HG03354 (cell line): Measurements from ENCODE around the gene BLOC1S1.

Experiments
- ATAC-seq: cut with Tn5 transposase; IDR thresholded peaks from one replicate; pipeline ENCODE4 v1.9.1; 2021; ENCODE audit warnings: mild to moderate bottlenecking; ENCODE audit not compliant: unreplicated experiment, poor library complexity, severe bottlenecking

The BLOC1S1 gene

DNA sequence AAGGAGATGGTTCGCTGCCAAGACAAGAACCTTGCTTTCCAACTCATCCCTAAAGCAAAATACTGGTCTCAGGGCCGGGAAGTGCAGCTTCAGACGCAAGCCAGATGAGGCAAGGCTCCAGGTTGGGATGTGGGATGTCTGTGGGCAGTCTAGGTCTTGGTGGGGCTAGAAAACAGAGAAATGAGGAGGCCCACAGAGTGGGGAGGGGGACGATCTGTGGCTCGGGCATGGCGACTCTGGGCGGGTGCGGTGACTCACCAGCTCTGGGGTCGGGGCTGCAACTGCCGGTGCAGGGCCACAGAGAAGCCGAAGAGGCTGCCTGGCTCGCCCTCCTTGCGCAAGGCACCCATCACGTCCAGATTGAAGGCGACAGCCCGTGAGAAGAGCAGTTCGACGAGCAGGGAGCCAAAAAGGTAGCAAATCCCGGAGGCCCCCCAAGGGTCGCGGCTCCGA, 8.6 kb upstream of the BLOC1S1 start:
- ATAC-seq = no peak

DNA sequence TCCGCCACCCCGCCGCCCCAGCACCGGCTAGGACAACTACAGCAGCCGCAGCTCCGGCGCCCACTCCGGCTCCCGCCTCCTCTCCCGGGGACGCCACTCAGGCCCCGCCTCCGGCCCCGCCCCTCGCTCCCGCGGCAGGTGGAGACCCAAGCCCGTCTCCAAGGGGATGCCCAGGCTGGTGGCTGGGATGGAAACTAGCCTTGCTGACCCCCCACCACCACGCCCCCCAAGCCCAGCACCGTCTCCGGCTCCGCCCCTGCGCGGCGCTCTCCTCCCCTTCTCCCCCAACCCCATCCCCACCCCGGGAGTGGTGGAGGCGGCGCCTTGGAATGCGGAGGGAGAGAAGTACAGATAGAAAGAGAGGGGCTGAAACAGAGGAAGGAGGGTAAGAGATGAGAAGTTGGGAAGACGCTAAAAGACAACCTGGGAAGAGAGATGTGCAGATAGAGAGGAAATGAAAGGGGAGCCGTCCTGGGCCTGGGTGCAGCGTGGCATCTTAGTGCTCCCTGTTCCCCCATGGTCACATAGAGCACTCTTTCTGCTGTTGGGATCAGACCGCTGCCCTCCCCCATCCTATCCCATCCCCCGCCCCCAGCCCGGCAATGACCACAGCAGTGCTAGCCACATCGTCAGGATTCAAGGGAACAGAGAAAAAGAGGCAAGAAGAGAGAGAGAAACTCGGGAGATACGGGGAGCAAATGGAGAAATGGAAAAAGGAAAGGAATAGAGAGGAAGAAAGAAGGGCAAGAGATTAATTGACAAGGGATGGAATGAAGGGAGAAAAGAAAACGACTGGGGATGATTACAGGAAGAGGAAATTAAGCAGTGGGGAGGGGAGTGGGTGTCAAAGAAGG, 7.8 kb upstream of the BLOC1S1 start, which contains the start of gene ITGA7:
TSS of gene ITGA7 (minus strand) at position 64 of the 854 bp plus-strand sequence. CDS start 222 bp downstream, outside the sequence.
- ATAC-seq = peak; percentile 57

DNA sequence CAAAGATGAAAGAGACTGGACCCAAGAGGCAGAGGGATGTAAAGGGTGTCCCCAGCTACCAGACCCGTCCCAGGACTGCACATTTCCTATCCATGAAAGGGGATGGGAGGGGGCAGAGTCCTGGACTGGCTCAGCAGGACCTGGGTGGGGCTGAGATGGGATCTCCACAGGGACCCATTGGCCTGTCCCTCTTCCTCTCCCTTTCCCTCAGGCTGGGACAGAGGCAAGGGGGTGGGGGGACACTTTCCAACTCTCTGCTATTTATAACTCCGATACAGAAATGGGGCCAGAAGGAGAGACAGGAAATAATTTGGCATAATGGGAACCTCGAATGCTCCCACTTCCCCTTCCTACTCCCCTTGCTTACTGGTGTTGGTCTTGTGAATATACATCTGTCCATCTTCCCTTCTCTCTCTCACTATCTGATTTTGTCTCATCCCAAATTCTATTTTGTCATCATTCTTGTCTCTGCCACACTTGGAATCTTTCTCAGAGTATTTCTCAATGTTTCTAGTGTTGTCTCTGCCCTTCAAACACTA, 7.1 kb upstream of the BLOC1S1 start:
- ATAC-seq = no peak

DNA sequence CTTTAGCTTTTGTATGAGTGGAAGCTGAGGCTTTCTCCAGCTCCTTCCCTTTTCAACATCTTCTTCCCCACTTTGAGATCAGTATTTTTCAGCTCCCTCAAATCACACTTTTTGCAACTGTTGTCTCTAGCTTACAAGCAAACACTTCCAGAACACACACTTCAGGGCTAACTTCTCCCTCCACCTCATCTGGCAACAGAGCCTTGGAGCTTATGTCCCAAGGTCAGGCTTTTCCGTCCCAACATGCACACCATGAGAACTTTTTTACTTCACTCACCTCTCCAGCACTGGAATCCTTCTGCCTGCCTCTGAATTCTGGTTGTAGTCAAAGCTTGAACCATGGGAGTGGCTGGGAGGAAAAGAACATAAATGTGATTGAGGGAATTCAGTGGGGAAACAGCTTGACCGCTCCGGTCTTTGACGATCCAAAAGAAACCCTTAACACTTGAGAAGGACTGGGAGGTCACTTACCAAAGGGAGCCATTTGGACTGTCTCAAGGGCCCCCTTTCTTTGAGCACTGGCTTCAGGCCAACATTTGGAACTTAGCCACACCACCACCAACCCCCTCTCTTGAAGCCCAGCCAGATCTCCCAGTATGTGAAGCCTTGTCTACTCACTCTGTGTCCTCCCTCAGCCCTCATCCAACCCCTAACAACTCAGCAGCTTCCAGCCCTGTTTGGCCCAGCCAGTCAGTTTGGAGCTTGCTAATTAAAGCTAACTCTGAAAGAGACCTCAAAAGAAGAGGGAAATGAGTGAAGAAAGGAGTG, 3.9 kb upstream of the BLOC1S1 start:
- ATAC-seq = no peak

DNA sequence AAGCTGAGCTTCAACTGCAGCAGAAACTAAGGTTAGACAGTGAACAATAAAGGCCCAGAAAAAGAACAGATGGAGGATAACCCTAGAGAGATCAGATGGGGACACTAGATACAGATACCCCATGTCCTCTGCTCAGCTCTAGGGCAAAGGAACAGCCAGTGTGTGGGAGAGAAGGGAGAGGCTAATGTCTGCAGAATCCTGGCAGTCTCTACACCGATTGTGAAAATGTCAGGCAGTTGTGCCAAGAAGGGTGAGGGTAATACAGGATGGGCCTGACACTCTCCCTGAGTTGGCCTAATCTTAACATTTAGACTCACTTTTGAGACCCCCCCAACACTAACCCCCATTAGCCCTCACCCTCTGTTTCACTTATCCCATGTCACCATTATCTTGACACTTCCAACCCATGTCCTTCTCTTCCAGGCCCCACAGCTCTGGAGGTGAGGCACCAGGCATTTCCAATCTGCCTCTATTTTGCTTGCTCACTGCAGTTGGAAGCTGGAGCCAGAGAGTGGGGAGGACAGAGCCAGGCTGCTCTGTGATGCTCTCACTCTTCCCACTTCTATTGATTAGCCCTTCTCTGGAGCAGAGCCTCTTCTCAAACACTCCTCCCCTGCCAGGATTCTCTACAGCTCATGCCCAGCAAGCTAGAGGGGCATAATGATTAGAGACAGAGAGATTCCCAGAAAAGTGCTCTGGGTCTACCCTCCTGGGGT, 3.0 kb upstream of the BLOC1S1 start:
- no peak for ATAC-seq

DNA sequence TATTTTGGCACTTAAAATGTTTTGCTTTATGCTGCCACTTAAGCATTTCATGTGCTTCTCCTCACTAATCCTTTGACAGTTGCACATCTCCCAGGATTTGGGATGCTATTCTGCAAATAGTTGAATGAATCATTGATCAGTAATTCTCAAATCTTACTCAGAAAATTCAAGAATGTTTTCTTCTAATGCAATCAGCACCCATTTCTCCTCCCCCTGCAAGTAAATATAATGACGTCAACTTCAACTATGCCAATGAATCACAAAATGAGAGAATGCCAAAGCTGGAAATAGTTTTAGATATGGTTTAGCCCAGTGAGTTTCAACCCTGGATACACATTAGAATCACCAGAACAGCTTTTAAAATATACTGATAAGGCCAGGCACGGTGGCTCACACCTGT, 2.1 kb upstream of the BLOC1S1 start:
- no peak for ATAC-seq

DNA sequence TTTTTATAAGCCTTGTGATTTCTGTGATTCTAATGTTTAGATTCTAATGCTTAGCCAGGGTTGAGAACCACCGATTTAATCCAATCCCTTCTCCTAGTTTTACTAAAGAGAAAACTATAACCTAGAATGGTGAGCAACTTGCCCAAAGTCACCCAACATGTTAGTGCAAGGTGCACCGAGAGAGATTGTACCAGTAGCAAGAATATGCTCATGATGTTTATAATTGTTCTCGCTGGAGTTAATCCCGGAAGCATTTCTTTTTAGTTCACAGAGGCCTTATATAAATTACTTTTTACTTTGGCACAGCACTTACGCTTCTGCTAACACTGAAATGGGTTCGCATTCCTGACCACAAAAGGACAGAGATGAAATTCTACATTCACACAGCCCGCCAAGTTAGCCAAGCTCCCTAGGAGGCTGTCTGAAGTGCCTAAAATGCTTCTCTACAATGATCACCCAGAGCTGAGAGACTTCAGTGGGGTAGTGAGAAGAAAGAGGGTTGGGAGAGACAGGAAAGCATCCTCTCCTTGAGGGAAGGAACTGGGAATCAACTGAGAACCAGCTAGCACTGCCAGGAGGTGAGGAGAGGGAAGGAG, 579 bp upstream of the BLOC1S1 start:
- peak; percentile 4 for ATAC-seq

DNA sequence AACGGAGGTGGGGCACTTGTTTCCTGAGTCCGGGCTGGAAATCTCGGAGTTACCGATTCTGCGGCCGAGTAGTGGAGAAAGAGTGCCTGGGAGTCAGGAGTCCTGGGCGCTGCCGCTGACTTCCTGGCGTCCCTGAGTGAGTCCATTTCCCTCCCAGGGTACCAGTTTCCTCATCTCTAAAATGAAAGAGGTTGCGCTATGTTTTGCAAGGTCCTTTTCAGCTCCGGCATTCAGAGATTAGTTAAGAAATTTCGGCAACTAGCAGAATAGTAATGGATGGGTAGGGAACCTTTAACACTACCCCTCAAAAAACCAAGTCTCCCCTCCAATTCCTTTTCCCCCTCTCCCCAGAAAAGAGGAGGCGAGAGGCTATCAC, 724 bp downstream of the BLOC1S1 start:
- ATAC-seq = no peak

DNA sequence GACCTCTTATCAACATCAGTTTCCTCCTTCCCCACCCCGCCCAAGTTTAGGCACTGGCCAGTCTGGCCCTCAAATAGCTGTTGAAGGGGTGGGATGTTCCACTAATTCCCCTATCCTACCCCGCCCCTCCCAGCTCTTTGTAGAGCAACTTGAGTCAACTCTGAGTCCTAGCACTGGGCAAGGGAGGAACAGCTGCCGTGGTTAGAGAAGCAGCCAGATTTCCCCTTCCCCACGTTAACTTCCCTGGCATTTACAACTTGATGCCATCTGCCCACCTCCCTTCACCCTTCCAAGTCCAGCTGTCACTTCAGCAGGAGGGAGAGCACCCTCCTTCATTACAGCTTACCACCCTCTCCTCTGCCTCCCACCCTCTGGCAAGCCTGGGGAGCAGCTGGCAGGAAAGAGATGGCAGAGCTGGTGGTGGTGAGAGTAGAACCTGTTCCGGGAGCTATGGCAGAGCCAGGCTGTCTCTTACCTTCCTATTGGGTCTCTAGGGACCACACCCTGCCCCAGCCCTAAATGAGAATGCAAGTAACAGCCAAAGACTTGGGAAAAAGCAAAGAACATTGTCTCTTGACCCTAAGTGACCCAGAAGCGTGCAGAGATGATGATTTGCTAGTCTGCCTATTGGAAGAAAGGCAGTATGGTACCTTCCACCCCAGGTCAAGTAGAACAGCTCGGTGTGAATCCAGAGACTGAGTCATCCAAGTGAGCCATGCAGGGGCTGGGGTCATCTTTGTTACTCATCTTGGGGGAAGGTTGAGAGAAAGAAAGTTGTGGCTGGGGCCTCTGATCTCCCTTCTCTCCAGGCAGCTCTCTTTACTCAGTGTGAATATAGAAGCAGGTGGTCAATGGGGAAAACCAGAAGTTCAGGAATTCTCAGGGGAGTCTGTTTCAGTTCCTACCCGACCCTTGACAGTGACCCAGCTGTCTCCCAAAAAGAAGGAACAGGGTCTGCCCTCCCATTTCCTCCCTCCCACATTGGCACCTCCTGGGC, 1.5 kb downstream of the BLOC1S1 start:
- ATAC-seq = no peak

DNA sequence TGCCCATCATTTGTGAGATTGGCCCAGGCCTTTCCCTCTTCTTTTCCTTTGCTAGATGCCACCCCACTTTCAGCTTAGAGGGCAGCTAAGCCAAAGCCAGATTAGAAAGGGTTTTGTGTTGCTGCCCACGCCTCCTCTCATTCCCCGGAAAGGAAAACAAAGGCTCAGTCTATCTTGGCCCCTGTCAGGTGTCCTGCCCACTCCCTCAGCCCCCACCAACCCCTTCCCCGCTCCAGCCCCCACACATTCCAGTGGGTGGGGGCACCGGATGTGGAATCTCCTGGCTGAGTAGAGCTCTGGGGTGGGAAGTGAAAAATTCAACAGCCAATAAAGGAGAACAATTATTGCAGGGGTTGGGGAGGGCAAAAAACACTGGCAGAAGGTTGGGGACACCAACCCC, 2.2 kb downstream of the BLOC1S1 start:
- ATAC-seq = no peak

DNA sequence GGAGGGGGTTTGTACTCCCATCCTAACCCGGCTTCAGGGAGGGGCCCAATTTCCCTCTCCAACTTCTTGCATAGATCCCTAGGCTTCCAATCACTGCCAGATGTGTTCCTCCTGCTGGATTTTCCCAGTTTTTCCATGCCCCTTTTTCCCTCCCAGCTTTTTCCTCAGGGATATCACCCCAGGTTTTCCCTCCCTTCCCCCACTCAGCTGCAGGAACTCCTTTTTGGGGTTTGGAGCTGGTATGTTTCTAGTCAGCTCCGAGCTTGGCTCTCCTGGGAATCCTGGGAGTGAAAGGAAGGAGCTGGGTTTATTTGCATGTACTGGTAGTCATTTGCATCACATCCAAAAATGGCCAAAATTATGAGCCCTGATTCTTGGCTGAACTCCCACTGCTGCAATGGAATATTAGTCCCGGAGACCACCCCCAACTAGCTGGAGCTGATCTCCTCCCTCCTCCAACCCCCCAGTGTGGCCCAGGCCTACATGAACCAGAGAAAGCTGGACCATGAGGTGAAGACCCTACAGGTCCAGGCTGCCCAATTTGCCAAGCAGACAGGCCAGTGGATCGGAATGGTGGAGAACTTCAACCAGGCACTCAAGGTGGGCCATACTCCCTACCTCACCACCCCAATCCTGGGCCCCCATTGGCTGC, 2.9 kb downstream of the BLOC1S1 start:
- ATAC-seq = no peak

DNA sequence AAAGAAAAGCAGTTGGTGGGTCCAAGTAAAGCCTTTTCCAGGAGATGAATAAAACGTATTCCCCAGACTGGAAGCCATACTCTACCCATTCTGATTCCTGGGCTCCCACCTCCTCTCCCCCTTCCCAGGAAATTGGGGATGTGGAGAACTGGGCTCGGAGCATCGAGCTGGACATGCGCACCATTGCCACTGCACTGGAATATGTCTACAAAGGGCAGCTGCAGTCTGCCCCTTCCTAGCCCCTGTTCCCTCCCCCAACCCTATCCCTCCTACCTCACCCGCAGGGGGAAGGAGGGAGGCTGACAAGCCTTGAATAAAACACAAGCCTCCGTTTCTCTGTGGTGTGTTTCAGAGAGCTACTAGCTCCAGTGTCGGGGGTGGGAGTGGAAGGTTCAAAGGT, 3.5 kb downstream of the BLOC1S1 start:
- no peak for ATAC-seq

DNA sequence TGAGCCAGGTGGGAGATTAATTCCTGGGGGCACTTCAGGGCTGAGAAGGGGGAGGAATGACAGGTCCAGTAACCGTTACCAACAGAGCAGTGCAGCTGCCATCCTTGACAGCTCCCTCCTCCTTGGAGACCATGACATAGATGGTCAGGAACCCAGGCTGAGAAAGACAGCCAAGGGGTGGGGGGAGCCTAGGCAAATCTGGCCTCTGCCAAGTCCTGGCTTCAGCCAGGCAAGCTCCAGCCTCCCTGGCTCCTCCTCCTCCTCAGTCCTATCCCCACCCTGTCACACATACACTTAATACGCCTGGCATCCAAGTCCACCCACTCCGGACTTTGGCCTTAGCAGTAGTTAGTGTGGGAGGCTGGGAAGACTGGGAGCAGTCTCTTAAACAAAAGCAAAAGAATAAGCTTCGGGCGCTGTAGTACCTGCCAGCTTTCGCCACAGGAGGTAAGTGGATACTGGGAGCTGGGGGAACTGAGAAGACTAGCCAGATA, 4.3 kb downstream of the BLOC1S1 start, which contains the start of gene RDH5:
TSS of gene RDH5 (plus strand) at position 323 of the 494 bp plus-strand sequence. CDS start 792 bp downstream, outside the sequence.
- no peak for ATAC-seq

DNA sequence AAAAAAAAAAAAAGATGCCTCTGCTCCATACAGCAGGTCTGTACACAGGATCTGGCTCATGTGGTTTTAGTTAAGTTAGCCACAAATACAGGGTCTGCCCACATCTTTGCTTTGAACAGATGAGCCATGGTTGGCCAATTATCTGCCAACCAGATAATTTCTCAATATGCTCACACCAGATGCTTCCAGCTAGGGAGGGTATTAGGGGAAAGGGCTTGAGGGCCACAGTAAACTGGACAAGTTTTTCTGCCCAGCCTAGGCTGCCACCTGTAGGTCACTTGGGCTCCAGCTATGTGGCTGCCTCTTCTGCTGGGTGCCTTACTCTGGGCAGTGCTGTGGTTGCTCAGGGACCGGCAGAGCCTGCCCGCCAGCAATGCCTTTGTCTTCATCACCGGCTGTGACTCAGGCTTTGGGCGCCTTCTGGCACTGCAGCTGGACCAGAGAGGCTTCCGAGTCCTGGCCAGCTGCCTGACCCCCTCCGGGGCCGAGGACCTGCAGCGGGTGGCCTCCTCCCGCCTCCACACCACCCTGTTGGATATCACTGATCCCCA, 5.1 kb downstream of the BLOC1S1 start:
- no peak for ATAC-seq

DNA sequence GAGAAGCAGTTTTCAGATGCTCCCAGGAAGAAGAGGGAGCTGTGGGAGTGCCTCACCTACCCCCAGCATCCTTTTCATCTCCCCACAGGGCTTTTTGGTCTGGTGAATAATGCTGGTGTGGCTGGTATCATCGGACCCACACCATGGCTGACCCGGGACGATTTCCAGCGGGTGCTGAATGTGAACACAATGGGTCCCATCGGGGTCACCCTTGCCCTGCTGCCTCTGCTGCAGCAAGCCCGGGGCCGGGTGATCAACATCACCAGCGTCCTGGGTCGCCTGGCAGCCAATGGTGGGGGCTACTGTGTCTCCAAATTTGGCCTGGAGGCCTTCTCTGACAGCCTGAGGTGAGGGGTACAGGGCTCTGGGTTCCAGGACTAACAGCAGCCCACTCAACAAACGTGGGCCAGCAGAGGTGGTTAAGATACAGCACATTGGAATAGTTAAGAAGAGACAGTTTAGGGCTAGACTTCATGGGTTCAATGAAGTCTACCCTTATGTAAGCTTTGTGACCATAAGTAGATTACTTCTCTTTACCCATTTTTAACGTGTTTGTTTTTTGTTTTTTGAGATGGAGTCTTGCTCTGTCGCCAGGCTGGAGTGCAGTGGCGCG, 5.9 kb downstream of the BLOC1S1 start:
- no peak for ATAC-seq

DNA sequence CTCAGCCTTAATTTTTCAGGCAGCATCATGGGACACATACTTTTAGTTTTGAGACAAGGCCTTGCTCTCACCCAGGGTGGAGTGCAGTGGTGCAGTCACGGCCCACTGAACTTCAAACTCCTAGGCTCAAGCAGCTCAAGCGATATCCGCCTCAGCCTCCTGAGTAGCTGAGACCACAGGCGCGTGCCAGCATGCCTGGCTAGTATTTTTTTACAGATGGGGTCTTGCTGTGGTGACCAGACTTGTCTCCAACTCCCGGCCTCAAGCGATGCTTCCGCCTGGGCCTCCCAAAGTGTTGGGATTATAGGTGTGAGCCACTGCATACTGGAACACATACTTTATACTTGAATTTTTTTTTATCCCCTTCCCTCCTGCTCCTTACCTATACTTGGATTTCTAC, 7.1 kb downstream of the BLOC1S1 start:
- ATAC-seq = no peak
